ENCODE results near the gene TXLNG. TPM values are rescaled to one million over a fixed set of nuclear protein-coding genes. Genes with fewer than 3 reads are reported as not detected.

TXLNG gene
- total RNA-seq, 2 experiments from 2014 or later = 10.4 to 12.2 TPM

Other genes with a start within 250 kb of the TXLNG start
- gene S100G, start 136.3 kb upstream of the TXLNG start, total RNA-seq = not detected
- 1 to 10 TPM; 4.0 to 4.1 TPM for gene CTPS2, start 73.8 kb upstream of the TXLNG start, total RNA-seq
- gene SYAP1, start 66.9 kb upstream of the TXLNG start, total RNA-seq = 10 to 100 TPM; 14.1 to 15.7 TPM
- gene RBBP7, start 83.9 kb downstream of the TXLNG start, total RNA-seq = 100 to 1,000 TPM; 149 to 191 TPM
- gene REPS2, start 160.2 kb downstream of the TXLNG start, total RNA-seq = not detected

Measured in activated CD4-positive, alpha-beta T cell treated with anti-CD3 and anti-CD28 coated beads, Interleukin-2, amount 10 ng/mL, durations not matched to agents 7 days and 5 days (primary cell).